Skeletal muscle tissue (tissue), 4 donors: ENCODE data around the gene SNX5. TPM values are rescaled to one million over a fixed set of nuclear protein-coding genes. Genes with fewer than 3 reads are reported as not detected.
A peak's percentile ranks its signal among the peaks of the same experiment; 100 is the strongest.

ENCODE experiments used
- H3K27ac ChIP-seq: one replicate; pipeline ENCODE4 v1.7.0; 2013; ENCODE audit warnings: mild to moderate bottlenecking, low read depth, low read length, inconsistent platforms
- H3K27me3 ChIP-seq, 3 donors: one replicate each; pipeline ENCODE4 v1.7.0; 2013; ENCODE audit warnings: low read length in 3 of 3; ENCODE audit not compliant: control insufficient read depth in 3 of 3, insufficient read depth in 3 of 3
- H3K36me3 ChIP-seq, 3 donors: one replicate each; pipeline ENCODE4 v1.7.0; 2013; ENCODE audit warnings: low read length in 3 of 3; ENCODE audit not compliant: control insufficient read depth in 3 of 3, insufficient read depth in 3 of 3
- H3K4me1 ChIP-seq, 3 donors: one replicate each; pipeline ENCODE4 v1.7.0; 2013; ENCODE audit warnings: low read length in 3 of 3, mild to moderate bottlenecking in 3 of 3; ENCODE audit not compliant: control insufficient read depth in 3 of 3, insufficient read depth in 3 of 3
- H3K4me3 ChIP-seq, 3 donors: one replicate each; pipeline ENCODE4 v1.7.0; 2013; ENCODE audit warnings: low read length in 3 of 3
- H3K9ac ChIP-seq, 3 donors: one replicate each; pipeline ENCODE4 v1.7.0; 2013; ENCODE audit warnings: low read length in 3 of 3, mild to moderate bottlenecking in 3 of 3, moderate library complexity in 2 of 3, low read depth in 1 of 3
- H3K9me3 ChIP-seq, 3 donors: one replicate each; pipeline ENCODE4 v1.7.0; 2013; ENCODE audit warnings: low read length in 3 of 3; ENCODE audit not compliant: control insufficient read depth in 3 of 3
- total RNA-seq: library from RNA; depleted of rRNA; stranded (reverse); fragments of >200 nt; gene quantifications from one replicate; pipeline ENCODE4 v1.2.3, GENCODE V29; 2014
- donor health status: Osteomylitis.

Gene SNX5
- total RNA-seq, 1 donor from 2014 or later, result 95.0 TPM

DNA sequence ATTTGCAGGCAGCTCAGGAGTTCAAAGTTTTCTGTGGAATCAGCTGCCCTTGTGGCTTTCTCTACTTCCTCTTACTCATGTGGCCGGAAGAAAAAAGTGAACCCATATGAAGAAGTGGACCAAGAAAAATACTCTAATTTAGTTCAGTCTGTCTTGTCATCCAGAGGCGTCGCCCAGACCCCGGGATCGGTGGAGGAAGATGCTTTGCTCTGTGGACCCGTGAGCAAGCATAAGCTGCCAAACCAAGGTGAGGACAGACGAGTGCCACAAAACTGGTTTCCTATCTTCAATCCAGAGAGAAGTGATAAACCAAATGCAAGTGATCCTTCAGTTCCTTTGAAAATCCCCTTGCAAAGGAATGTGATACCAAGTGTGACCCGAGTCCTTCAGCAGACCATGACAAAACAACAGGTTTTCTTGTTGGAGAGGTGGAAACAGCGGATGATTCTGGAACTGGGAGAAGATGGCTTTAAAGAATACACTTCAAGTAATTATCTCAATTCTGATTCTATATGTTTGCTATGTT is 1.4 kb upstream of the SNX5 start:
- peak overlapping the region; percentile 93 to 97 (median 95) for H3K9ac ChIP-seq
- H3K4me3 ChIP-seq, result peak overlapping the region; percentile 97 to 98 (median 98)
- no peaks in the 10 kb centered on the region for H3K9me3 ChIP-seq
- no peaks in the 10 kb centered on the region for H3K36me3 ChIP-seq
- peaks cover 32 to 58% (median 38%) of the 10 kb centered on the region in 3 donors for H3K4me1 ChIP-seq
- peak overlapping the region; percentile 96 for H3K27ac ChIP-seq
- H3K27me3 ChIP-seq, result no peaks in the 10 kb centered on the region

DNA sequence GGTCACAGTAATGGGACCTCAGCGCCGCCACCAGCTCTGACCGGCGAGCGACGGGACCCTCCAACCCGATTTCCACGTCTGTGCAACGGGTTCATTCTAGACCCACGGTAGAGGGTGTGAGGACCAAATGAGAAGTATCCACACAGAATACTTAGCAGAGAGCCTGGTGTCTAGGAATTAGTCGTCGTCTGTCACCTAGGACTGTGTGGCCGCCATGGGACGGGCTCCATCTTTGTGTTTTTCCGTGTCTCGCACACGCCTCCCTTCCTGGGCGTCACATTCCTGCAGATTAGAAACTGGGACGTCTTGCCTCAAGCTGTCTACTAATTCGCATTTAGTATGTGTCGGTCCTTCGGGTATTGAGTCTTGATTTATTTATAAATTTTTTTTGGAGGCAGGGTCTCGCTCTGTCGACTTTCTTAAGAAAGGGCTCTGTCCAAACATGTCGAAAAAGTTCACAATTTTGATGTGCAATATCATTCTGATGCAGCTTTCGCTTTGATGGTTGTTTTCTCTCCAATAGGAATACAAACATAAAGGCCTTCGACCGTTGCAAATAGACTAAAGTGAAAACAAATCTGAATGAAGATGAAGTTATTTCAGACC is 787 bp upstream of the SNX5 start:
- Histone ChIP-seq H3K36me3 (no peaks in the 10 kb centered on the region), H3K4me1 (peaks cover 35 to 63% (median 43%) of the 10 kb centered on the region in 3 donors), H3K9ac (peak overlapping the region; percentile 93 to 97 (median 95)), H3K27me3 (no peaks in the 10 kb centered on the region), H3K9me3 (no peaks in the 10 kb centered on the region), H3K4me3 (peak overlapping the region; percentile 97 to 98 (median 98)), H3K27ac (peak overlapping the region; percentile 96)

DNA sequence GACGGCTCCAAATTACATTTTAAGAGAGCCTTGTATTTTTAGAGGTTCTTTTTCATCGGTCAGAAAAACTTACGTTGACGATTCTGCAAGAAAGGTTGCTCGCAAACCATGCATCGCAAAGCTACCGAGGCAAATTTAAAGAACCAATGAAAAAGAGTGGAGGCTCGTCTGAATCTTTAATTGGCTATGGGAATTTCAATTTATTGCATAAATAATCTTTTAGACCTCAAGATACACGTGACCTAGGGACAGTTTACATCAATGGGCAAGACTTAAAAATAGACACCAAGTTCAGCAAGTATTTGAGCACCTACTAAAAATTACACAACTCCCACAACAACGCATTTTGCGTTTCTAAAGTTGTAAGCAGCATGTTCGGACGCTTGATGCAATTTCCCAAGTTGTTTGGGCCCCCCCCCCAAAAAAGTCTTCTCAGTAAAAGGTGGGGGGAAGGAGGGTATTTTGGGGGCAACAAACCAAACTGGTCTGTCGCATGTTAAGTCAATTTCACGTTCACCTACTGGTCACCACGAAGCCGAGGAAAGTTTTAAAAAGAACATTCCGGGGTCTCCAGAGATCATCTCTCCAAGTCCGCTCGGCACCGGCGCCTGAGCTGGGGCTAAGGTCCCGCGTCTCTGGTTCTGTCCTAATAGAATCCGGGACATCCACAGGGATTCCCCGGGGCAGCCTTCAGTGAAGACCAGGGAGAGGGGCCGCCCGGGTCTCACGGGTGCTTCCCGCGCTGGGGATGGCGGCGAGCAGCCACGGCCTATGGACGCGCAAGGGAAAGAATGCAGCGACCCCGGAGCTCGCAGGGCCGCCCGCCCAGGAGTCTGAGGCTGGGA is 851 bp downstream of the SNX5 start:
- peak overlapping the region; percentile 96 for H3K27ac ChIP-seq
- peak overlapping the region; percentile 93 to 95 (median 95) for H3K9ac ChIP-seq
- peaks cover 0 to 3% (median 0%) of the 10 kb centered on the region in 3 donors for H3K36me3 ChIP-seq
- peak overlapping the region; percentile 82 to 98 (median 97) for H3K4me3 ChIP-seq
- H3K9me3 ChIP-seq, result no peaks in the 10 kb centered on the region
- peaks cover 40 to 66% (median 53%) of the 10 kb centered on the region in 3 donors for H3K4me1 ChIP-seq
- no peaks in the 10 kb centered on the region for H3K27me3 ChIP-seq

DNA sequence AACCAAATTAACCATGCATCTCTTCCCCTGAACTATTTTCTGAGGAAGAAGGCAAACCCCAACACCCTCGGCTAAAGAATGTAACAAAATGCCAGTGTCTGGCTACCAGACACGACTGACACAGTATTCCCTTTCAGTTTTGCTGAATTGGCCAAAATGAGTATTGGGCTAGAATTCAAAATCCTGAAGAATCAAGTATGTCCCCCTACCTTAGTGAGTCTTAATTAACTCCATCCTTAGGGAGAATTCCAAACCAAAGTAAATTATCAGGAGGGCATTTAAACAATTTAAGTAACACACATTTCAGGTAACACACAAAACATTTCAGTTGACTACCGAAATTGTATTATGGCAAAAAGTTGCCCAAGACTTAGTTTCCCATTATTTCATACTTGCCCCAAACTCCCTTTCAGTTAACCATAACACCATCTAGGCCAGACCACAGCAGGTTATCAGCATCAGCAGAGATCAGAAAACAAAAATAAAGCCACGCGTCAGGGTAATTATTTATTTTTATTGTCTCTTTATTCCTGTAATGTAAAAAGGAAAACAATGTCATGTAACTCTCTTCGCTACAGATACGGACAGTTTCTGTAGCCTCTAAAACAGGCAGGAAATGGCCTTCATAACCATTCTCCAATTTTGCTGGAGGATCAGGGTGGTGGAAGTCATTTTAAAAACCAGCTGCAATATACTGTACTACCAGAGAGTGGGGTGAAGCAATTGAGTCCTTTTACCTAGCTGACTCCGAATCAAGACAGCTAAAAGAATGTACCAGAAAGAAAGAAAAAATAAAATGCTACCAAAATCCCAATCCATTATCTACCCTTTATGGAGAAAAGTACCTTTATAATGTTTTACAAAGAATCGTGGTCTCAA is 1.9 kb downstream of the SNX5 start:
- Histone ChIP-seq H3K27ac (peak overlapping the region; percentile 96), H3K4me3 (peak overlapping the region; percentile 82 to 98 (median 97)), H3K9me3 (no peaks in the 10 kb centered on the region), H3K27me3 (no peaks in the 10 kb centered on the region), H3K9ac (peak overlapping the region; percentile 93 to 95 (median 95)), H3K4me1 (peaks cover 37 to 67% (median 58%) of the 10 kb centered on the region in 3 donors), H3K36me3 (peaks cover 0 to 3% (median 0%) of the 10 kb centered on the region in 3 donors)

- Histone ChIP-seq H3K4me1 (peaks cover 45 to 65% (median 61%) of the 10 kb centered on the region in 3 donors), H3K27me3 (no peaks in the 10 kb centered on the region), H3K36me3 (peaks cover 0 to 3% (median 0%) of the 10 kb centered on the region in 3 donors), H3K27ac (peak overlapping the region; percentile 96), H3K9ac (peak overlapping the region; percentile 65 to 95 (median 93)), H3K9me3 (no peaks in the 10 kb centered on the region), H3K4me3 (peak overlapping the region in 2 of 3 donors; percentile 27 to 82)
Observed at GRCh38 chr20:17965042-17965697, 3.4 kb downstream of the SNX5 start.

- Histone ChIP-seq H3K9ac (no peak overlapping the region), H3K27me3 (no peaks in the 10 kb centered on the region), H3K27ac (peak overlapping the region; percentile 71), H3K9me3 (no peaks in the 10 kb centered on the region), H3K4me1 (peaks cover 41 to 64% (median 61%) of the 10 kb centered on the region in 3 donors), H3K36me3 (peaks cover 0 to 3% (median 0%) of the 10 kb centered on the region in 3 donors), H3K4me3 (no peak overlapping the region)
Observed at GRCh38 chr20:17964632-17965031, 4.0 kb downstream of the SNX5 start.

DNA sequence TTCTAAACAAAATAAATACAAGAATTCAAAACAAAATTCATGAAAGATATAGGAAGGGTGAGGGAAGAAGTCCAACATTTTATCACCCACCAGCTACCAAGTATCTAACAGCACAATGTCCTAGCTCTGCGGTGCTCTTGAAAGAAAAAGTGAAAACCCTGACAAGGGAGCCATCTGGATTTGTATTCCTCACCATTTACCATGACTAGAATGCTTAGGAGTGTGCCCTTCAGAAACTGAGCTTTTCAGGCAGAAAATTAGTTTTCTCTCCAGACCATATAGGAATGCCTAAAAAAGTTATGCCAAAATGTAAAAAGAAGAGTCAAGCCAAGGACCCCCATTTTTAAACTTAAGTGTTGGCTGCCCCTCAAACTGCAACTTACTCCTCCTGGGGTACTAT is 4.5 kb downstream of the SNX5 start:
- Histone ChIP-seq H3K27ac (peak overlapping the region; percentile 71), H3K9me3 (no peaks in the 10 kb centered on the region), H3K4me3 (no peak overlapping the region), H3K27me3 (no peaks in the 10 kb centered on the region), H3K4me1 (peaks cover 44 to 67% (median 63%) of the 10 kb centered on the region in 3 donors), H3K36me3 (peaks cover 0 to 3% (median 0%) of the 10 kb centered on the region in 3 donors), H3K9ac (no peak overlapping the region)

DNA sequence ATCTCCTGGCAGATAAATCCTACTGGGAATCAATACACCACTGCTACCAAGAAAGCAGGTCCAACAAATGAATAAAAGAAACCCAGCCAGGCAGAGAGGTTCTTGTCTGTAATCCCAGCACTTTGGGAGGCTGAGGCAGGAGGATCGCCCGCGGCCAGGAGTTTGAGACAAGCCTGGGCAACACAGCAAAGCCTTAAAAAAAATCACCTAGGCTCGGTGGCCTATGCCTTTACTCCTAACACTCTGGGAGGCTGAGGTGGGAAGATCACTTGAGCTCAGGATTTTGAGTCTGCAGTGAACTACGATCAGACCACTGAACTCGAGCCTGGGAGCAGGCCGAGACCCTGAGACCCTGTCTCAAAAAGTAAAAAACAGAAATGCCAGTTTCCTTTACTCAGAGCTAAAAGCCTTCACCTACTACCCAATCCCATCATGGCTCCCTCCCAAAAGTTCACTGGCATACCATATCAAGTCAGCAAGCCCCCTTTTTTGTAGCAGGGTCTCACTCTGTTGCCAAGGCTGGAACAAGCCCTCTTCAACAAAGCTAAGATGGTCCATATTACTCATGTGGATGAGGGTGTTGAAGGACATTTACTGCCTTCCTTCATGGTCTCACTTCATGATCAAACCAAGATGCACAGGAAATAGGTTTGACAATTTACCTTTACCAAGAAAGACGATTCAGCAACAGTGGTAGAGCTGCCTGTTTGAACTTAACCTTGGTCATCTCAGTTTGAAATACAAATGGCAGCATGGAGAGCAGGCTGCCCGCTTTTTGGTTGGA is 5.3 kb downstream of the SNX5 start:
- peaks cover 47 to 72% (median 66%) of the 10 kb centered on the region in 3 donors for H3K4me1 ChIP-seq
- no peaks in the 10 kb centered on the region for H3K9me3 ChIP-seq
- H3K9ac ChIP-seq, result no peak overlapping the region
- H3K36me3 ChIP-seq, result peaks cover 0 to 3% (median 0%) of the 10 kb centered on the region in 3 donors
- H3K27me3 ChIP-seq, result no peaks in the 10 kb centered on the region
- H3K4me3 ChIP-seq, result peak overlapping the region in 1 of 3 donors; percentile 20
- H3K27ac ChIP-seq, result peak overlapping the region; percentile 71
